Body of pancreas (tissue), 4 donors: Measurements from ENCODE around the gene SYNDIG1L.

Experiments
- CTCF ChIP-seq, 7 experiments: fragments of 450-650 bp in 4 of 7; fragments of 200-600 bp in 3 of 7; sonication (generic) in 3 of 7; IDR thresholded peaks; one replicate each; pipeline ENCODE4 v1.5.1; 2016 to 2019; ENCODE audit warnings: antibody characterized with exemption in 7 of 7
- POLR2A ChIP-seq, 3 donors: fragments of 450-650 bp; IDR thresholded peaks; one replicate each; pipeline ENCODE4 v1.6.1; 2016; ENCODE audit warnings: antibody characterized with exemption in 3 of 3, mild to moderate bottlenecking in 2 of 3

GRCh38 chr14:74391479-74391878, 34.5 kb downstream of the SYNDIG1L start:
- TF ChIP-seq CTCF (IDR thresholded peaks at IDR 0.05) (no peak), POLR2A (IDR thresholded peaks at IDR 0.05) (no peak)
